HG03521 (cell line): Measurements from ENCODE around the gene HDAC10.
"Not testable (repeated sequence)": the region's sequence is repeated elsewhere in the genome, so short reads cannot be mapped to it uniquely, and the experiment has no call there.

Experiments
- ATAC-seq: cut with Tn5 transposase; IDR thresholded peaks from one replicate; pipeline ENCODE4 v1.9.1; 2021; ENCODE audit warnings: mild to moderate bottlenecking, moderate library complexity; ENCODE audit not compliant: unreplicated experiment

Gene HDAC10

GRCh38 chr22:50218996-50219727, 31.9 kb downstream of the HDAC10 start:
- ATAC-seq: no peak

GRCh38 chr22:50218153-50218995, 32.7 kb downstream of the HDAC10 start:
- no peak for ATAC-seq

- ATAC-seq: no peak
Observed at GRCh38 chr22:50217543-50218152, 33.4 kb downstream of the HDAC10 start.

DNA sequence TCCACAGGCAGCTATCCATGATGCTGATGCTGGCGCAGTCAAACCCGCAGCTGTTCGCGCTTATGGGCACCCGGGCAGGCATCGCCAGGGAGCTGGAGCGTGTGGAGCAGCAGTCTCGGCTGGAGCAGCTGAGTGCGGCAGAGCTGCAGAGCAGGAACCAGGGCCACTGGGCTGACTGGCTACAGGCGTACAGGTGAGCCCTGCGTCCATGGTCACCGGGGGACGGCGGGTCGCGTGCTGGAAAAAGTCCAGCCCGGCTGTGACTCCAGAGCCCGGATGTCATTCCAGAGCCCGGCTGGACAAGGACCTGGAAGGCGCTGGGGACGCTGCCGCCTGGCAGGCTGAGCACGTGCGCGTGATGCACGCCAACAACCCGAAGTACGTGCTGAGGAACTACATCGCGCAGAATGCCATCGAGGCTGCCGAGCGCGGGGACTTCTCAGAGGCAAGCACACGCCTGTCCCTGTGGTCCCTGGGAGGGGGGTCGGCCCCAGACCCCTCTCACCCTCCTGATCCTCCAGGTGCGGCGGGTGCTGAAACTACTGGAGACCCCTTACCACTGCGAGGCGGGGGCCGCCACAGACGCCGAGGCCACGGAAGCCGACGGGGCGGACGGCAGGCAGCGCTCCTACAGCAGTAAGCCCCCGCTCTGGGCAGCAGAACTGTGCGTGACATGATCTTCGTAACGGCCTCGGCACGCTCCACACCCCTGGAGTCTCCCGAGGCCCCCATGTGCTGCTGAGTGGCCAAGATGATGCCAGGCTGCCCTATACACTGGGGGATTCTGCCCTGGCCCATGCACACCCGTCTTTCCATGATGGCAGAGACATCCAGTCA, 34.2 kb downstream of the HDAC10 start:
- no peak for ATAC-seq

GRCh38 chr22:50216055-50216683, 34.9 kb downstream of the HDAC10 start:
- ATAC-seq: no peak

DNA sequence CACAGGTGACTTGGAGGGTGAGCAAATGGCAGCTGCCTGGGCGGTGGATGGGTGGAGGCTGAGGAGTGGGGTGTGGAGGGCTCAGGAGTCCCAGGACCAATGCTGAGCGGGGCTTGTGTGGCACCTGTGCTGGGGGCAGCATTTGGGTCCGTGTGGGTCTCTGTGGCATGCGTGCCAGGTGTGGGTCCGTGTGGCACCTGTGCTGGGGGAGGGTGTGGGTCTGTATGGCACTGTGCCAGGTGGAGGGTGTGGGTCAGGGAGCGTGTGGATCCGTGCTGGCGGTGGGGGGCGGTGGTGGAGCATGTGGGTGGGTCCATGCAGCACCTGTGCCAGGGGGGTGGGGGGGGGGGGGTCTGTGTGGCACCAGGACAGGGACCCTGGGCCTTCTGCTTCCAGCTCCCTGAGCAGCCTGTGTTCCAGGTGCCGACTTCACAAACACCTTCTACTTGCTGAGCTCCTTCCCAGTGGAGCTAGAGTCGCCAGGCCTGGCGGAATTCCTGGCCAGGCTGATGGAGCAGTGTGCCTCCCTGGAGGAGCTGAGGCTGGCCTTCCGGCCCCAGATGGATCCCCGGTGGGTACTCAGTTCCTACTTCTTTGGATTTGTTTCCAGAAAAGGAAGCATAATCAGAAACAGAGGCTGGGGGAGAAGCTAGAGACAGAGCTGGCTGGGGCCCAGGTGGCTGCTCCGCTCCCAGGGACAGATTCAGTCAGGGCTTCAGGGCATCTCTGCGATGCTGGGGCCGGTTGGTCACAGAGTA, 35.6 kb downstream of the HDAC10 start:
- no peak for ATAC-seq

- ATAC-seq: no peak
Observed at GRCh38 chr22:50213263-50213662, 37.8 kb downstream of the HDAC10 start.

- no peak for ATAC-seq
Observed at GRCh38 chr22:50211147-50211546, 39.9 kb downstream of the HDAC10 start.

DNA sequence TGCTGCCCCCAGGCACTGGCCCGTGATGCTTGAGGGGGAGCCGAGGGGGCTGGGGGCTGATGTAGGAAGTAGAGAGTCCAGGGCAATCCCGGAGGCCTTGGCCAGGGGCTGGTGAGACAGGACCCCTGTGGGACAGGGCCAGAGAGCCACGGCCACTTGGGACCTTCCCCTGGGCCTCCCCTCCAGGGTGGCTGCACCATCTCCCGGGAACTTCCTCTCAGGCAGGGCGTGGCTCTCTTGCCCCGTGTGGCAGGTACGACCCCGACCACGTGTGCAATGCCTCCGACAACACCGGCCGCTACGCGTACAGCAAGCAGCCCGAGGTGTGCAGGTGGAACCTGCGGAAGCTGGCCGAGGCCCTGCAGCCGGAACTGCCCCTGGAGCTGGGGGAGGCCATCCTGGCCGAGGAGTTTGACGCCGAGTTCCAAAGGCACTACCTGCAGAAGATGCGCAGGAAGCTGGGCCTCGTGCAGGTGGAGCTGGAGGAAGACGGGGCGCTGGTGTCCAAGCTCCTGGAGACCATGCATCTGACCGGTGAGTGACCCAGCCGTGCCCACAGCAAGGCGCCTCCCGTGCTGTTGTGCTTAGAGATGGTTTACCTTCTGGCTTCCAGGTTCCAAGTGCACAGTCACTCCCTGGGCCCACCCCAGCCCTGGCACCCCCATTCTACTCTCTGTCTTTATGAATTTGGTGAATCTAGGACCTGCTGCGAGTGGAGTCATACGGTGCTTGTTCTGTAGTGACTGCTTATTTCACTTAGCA, 40.5 kb downstream of the HDAC10 start:
- ATAC-seq: no peak

- no peak for ATAC-seq
Observed at GRCh38 chr22:50209893-50210292, 41.2 kb downstream of the HDAC10 start.

GRCh38 chr22:50208939-50209892, 41.8 kb downstream of the HDAC10 start:
- no peak for ATAC-seq

DNA sequence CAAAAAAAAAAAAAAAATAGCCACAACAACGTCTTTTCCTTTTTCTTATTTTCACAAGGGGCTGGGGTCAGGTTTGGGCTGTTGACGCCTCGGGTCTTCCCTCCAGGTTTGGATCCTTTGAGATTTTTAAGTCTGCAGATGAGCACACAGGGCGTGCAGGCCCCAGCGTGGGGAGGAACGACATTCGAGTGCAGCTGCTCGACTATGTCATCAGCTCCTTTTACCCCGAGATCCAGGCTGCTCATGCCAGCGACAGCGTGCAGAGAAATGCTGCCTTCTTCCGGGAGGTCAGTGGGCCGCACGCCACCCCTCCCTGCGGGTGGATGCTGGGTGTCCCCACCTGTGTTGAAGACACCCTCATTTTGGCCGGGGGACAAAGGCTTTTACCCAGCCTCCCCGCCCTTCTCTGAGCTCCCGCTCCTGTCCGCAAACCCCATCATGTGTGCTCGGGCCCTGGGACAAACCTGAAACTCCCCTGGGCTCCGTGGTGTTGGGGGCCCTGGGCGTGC, 42.6 kb downstream of the HDAC10 start:
- ATAC-seq: no peak

- ATAC-seq: no peak
Observed at GRCh38 chr22:50207383-50208140, 43.5 kb downstream of the HDAC10 start.

DNA sequence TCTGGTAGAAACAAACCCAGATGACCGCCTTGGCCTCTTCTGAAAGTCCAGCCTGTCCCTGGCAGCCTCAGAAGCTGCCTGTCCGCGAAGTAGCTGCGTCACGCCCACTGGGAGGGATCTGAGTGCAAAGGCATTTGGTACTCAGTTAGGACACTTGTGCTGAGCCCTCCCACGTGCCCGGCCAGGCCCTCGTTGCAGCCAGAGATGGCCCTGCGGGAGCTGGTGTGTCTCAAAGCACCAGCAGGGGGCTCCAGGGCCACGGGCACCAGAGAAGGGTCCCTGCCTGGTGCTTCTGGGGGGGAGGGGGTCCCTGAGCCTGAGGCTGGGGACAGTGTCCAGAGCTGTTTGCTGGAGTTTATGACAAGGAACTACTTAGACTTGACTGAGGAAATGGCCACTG, 44.5 kb downstream of the HDAC10 start:
- ATAC-seq: no peak

- no peak for ATAC-seq
Observed at GRCh38 chr22:50205781-50206569, 45.1 kb downstream of the HDAC10 start.

DNA sequence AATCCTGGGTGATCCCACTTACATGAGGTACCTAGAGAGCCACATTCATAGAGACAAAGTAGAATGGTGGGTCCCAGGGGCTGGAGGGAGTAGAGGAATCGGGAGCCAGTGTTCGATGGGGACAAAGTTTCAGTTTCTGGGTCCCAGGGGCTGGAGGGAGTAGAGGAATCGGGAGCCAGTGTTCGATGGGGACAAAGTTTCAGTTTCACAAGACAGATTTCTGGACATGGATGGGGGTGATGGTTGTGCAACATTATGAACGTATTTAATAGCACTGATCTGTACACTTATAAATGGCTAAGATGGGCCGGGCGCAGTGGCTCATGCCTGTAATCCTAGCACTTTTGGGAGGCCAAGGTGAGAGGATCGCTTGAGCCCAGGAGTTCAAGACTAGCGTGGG, 46.1 kb downstream of the HDAC10 start:
- not testable (repeated sequence) for ATAC-seq
